HG02623 (cell line): ENCODE results near the gene FCHSD2.
"Not testable (repeated sequence)": the region's sequence is repeated elsewhere in the genome, so short reads cannot be mapped to it uniquely, and the experiment has no call there.

Source experiments
- ATAC-seq: cut with Tn5 transposase; IDR thresholded peaks from one replicate; pipeline ENCODE4 v1.9.1; 2021; ENCODE audit warnings: moderate library complexity; ENCODE audit not compliant: unreplicated experiment

The FCHSD2 gene

GRCh38 chr11:73126804-73127480 lies 15.2 kb downstream of the FCHSD2 start:
- ATAC-seq, result no peak

GRCh38 chr11:73124800-73125199 lies 17.3 kb downstream of the FCHSD2 start:
- ATAC-seq, result no peak

GRCh38 chr11:73123892-73124291 lies 18.2 kb downstream of the FCHSD2 start:
- ATAC-seq, result not testable (repeated sequence)

GRCh38 chr11:73121692-73122091 lies 20.4 kb downstream of the FCHSD2 start:
- ATAC-seq, result no peak

- ATAC-seq, result no peak
These were observed 25.0 kb downstream of the FCHSD2 start for GRCh38 chr11:73117071-73117470.

GRCh38 chr11:73116636-73117035 lies 25.5 kb downstream of the FCHSD2 start:
- no peak for ATAC-seq

GRCh38 chr11:73114835-73115220 lies 27.3 kb downstream of the FCHSD2 start:
- no peak for ATAC-seq

GRCh38 chr11:73114110-73114834 lies 27.8 kb downstream of the FCHSD2 start:
- no peak for ATAC-seq

- no peak for ATAC-seq
These were observed 28.7 kb downstream of the FCHSD2 start for GRCh38 chr11:73113426-73113825.

- no peak for ATAC-seq
These were observed 34.5 kb downstream of the FCHSD2 start for GRCh38 chr11:73107597-73107996.

GRCh38 chr11:73106347-73106746 lies 35.8 kb downstream of the FCHSD2 start:
- no peak for ATAC-seq

GRCh38 chr11:73100578-73100977 lies 41.5 kb downstream of the FCHSD2 start:
- ATAC-seq, result no peak

GRCh38 chr11:73099512-73100266 lies 42.4 kb downstream of the FCHSD2 start:
- no peak for ATAC-seq

GRCh38 chr11:73095613-73096012 lies 46.5 kb downstream of the FCHSD2 start:
- ATAC-seq, result no peak

- ATAC-seq, result no peak
These were observed 50.4 kb downstream of the FCHSD2 start for GRCh38 chr11:73091521-73092305.

GRCh38 chr11:73087730-73088129 lies 54.4 kb downstream of the FCHSD2 start:
- no peak for ATAC-seq

- ATAC-seq, result no peak
These were observed 56.8 kb downstream of the FCHSD2 start for GRCh38 chr11:73085189-73085875.

- no peak for ATAC-seq
These were observed 63.5 kb downstream of the FCHSD2 start for GRCh38 chr11:73078631-73079030.

- no peak for ATAC-seq
These were observed 64.7 kb downstream of the FCHSD2 start for GRCh38 chr11:73077454-73077853.

GRCh38 chr11:73074319-73074718 lies 67.8 kb downstream of the FCHSD2 start:
- no peak for ATAC-seq
